ENCODE measurements around the gene TARS2.

TARS2 gene

GRCh38 chr1:150537732-150538684 is 50.8 kb downstream of the TARS2 start:
- DNase-seq (ENCODE audit: low read depth in 2 of 2), result no peak

- no peak for DNase-seq (ENCODE audit: low read depth in 2 of 2)
Measured at GRCh38 chr1:150543500-150544143, 56.4 kb downstream of the TARS2 start.

- DNase-seq (ENCODE audit: low read depth in 2 of 2), result no peak
Measured at GRCh38 chr1:150544204-150544603, 57.0 kb downstream of the TARS2 start.

DNA sequence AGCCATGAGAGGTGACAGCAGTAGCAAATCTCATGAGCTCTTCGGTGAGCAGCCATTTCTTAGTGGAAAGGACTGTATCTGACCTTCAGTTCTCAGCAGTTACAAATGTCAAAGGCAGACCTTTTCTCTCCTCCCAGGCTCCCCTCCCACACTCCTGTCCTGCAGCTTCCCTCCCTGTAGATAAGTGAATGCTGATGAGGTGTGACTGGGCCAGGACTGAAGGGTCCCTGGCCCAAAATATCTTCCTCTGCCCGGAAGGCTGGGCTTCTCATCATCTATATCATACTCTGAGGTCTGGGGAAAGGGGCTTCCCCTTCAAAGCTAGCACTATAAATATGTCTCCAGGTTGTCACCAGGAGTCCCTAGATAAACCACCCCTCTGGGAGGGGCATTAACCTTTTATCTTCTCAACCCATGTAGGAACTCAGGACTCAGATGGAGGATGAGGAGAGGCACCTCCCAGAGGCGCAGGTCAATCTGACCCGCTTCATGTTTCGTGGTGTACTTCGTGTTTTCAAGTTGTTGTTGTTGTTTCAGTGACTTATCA is 58.3 kb downstream of the TARS2 start:
- no peak for DNase-seq (ENCODE audit: low read depth in 2 of 2)

GRCh38 chr1:150546294-150546937 is 59.2 kb downstream of the TARS2 start:
- no peak for DNase-seq (ENCODE audit: low read depth in 2 of 2)

DNA sequence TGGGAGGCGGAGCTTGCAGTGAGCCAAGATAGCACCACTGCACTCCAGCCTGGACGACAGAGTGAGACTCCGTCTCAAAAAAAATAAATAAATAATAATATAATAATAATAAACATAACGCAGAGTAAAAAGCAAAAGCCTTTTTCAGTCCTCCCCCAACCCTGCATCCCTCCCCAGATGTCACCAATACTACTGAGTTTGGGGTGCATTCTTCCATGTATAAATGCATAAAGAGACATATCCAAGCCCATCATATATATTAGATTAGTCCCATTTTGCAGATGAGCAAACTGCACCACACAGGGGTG is 61.1 kb downstream of the TARS2 start:
- DNase-seq (ENCODE audit: low read depth in 2 of 2), result no peak

GRCh38 chr1:150548632-150549495 is 61.6 kb downstream of the TARS2 start, which contains the start of gene ADAMTSL4:
Gene ADAMTSL4 (plus strand): TSS chr1:150549408. CDS start chr1:150552289, 2,881 bp downstream.
- no peak for DNase-seq (ENCODE audit: low read depth in 2 of 2)

DNA sequence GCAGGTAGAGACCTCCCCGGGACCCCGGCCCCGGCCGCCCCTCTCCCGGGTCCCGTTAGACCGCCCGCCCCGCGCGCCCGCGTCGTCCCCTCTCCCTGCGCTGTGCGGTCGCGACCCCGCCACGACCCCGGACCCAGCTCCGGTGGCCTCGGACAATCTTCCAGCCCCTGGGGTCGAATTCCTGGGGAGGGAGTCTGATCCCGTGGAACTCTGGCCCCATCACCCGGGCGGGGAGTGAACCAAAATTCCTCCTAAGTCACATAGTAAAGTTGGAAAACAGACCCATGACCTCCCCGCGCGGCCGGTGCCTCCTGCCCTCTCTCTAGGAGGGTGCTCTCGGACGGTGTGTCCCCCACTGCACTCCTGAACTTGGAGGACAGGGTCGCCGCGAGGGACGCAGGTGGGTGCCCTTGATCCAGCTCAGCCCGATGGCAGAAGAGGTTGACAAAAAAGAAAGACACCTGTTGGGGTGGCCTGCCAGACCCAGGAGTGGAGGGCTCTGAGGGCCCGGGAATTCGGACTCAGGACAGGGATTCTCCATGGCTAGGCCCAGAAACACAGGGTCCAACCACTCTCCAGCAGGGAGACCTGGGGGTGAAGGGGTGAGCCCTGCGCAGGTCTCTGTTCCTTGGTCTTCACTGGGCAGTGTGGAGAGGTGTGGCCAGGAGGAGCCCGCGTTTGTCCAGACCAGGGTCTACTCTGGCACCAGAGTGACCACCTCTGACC is 62.4 kb downstream of the TARS2 start:
- DNase-seq (ENCODE audit: low read depth in 2 of 2), result no peak

DNA sequence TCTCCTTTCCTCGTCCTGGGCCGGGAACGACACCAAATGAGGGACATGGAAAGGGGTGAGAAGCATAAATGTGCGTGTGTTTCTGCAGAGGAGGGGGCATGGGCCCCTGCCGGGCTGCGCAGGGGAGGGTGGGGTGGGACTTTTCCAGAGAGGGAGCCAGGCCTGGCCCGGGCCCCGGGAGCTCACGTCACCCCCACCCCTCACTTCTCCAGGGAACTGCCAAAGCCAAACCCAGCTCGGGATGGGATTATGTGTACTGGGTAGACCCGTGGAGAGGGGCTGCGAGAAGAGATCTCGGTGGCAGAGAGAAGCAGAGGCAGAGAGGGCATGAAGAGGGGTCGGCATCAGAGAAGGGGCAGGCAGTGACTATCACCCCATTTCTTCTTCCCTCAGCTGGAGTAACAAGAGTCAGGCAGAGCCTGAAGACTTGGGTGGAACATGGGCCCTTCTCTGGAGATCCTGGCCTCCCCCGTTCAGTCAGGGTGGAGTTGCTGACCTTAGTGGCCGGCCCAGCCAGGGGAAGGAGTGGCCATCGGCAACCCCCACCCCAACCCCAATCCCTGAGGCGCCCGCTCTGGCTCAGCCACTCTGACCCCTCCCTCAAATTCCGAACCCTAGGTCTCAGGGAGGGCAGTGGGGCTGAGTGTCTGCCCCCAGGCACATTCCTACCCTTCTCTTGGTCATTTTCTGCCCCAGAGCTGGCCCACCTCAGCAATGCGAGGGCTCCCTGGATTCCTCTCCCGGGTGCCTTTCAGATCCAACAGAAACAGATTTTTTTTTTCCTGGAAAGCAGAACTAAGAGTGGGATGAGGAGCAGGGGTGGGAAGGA is 63.2 kb downstream of the TARS2 start:
- no peak for DNase-seq (ENCODE audit: low read depth in 2 of 2)

DNA sequence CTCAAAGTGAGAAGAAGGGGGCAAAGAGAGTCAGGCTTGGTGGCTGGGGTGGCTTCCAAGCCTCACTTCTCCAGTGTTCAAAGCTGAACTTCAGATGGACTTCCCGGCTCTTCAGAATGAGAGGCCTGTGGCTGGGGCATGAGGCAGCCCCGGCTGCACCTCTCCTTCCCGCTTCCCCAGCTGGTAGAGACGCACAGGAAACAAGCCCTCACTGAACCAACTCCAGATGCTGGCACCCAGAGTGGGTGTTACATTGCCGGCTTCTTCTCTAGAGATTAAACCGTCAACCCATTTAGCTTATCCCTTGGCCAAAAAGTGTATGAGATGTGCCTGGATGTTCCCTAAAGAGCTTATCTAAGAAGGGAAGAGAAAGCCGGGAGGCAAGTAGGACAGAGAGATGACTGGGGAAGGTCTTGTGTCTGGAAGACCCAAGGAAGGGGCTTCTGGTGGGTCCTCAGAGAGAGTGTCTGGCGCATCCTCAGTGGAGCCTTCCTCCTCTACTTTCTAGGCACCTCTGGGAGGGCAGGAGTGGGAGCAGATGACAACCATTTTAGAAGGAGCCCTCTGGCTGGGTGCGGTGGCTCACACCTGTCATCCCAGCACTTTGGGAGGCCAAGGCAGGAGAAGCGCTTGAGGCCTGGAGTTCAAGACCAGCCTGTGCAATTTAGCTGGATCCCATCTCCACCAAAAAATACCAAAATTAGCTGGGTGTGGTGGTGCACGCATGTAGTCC is 64.0 kb downstream of the TARS2 start:
- no peak for DNase-seq (ENCODE audit: low read depth in 2 of 2)

GRCh38 chr1:150551784-150552127 is 64.5 kb downstream of the TARS2 start:
- DNase-seq (ENCODE audit: low read depth in 2 of 2), result no peak

GRCh38 chr1:150552128-150552910 is 65.1 kb downstream of the TARS2 start:
- no peak for DNase-seq (ENCODE audit: low read depth in 2 of 2)

DNA sequence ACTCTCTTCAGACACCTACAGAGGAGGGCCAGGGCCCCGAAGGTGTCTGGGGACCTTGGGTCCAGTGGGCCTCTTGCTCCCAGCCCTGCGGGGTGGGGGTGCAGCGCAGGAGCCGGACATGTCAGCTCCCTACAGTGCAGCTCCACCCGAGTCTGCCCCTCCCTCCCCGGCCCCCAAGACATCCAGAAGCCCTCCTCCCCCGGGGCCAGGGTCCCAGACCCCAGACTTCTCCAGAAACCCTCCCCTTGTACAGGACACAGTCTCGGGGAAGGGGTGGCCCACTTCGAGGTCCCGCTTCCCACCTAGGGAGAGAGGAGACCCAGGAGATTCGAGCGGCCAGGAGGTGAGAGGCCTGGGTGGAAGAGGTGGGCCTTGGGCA is 65.7 kb downstream of the TARS2 start:
- no peak for DNase-seq (ENCODE audit: low read depth in 2 of 2)

GRCh38 chr1:150553392-150554085 is 66.3 kb downstream of the TARS2 start:
- DNase-seq (ENCODE audit: low read depth in 2 of 2), result no peak

DNA sequence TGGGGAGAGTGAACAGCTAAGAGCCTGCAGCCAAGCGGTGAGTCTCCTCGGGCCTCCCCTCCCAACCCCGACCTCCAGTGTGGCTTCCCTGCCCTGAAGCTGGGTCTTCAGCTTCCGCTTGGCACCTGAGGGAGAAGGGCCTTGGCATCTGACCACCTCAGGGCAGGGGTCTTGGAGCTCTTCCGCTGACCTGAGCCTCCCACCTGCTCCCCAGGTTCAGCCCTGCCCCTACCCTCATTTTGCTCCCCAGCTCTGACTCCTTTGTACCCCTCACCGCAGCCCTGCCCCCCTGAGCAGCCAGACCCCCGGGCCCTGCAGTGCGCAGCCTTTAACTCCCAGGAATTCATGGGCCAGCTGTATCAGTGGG is 66.8 kb downstream of the TARS2 start:
- DNase-seq (ENCODE audit: low read depth in 2 of 2), result no peak

DNA sequence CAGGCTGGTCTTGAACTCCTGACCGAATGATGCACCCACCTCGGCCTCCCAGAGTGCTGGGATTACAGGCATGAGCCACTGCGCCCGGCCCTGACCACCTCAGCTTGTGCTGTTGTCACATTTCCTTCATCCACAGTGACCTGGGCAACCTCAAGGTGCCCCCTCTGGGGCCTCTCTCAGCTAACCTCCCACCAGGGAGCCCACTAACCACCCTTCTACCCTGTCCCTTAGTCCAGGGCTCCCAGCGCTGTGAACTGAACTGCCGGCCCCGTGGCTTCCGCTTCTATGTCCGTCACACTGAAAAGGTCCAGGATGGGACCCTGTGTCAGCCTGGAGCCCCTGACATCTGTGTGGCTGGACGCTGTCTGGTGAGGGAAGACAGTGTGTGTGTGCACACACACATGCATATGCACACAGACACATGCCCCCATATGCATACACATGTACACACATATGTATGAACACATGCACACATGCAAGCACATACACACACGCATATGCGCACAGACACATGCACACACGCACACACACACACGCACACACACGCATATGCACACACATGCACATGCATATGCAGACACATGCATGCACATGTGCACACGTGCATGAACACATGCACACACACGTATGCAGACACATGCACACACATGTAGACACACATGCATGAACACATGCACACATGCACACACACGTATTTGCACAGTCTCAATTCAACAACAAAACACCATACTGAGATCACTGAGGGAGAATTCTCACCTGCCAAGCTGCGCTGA is 68.2 kb downstream of the TARS2 start:
- DNase-seq (ENCODE audit: low read depth in 2 of 2), result no peak
